CD8-positive, alpha-beta memory T cell (primary cell): Measurements from ENCODE around the gene KMT2D. TPM values are rescaled to one million over a fixed set of nuclear protein-coding genes. Genes with fewer than 3 reads are reported as not detected.
A peak's percentile ranks its signal among the peaks of the same experiment; 100 is the strongest.

ENCODE experiments used
- CTCF ChIA-PET: fragments of 350-600 bp; sonication (Branson Sonifier 250); formaldehyde crosslinking; loops from one replicate; lab custom pipeline; 2021; ENCODE audit warnings: antibody characterized with exemption; lab: Charles Lee
- POLR2A ChIA-PET: fragments of 350-600 bp; sonication (Branson Sonifier 250); formaldehyde crosslinking; loops from one replicate; lab custom pipeline; 2021; ENCODE audit warnings: antibody characterized with exemption; lab: Charles Lee
- DNase-seq, 5 donors: peaks; one replicate each; pipeline versions ENCODE4 v3.0.0 to v3.0.0-alpha.2; 2020 to 2022; ENCODE audit warnings: mixed read lengths in 1 of 5
- H3K27ac ChIP-seq: one replicate; pipeline ENCODE4 v1.7.0; 2013; ENCODE audit warnings: low read depth, mild to moderate bottlenecking, low read length, moderate library complexity
- H3K27me3 ChIP-seq: 2 replicates; pipeline ENCODE4 v1.7.0; 2013; ENCODE audit warnings: low read length, mild to moderate bottlenecking; ENCODE audit not compliant: insufficient read depth, poor library complexity, severe bottlenecking
- H3K36me3 ChIP-seq: 2 replicates; pipeline ENCODE4 v1.7.0; 2013; ENCODE audit warnings: mild to moderate bottlenecking, low read length, moderate library complexity; ENCODE audit not compliant: insufficient read depth
- H3K4me1 ChIP-seq: 2 replicates; pipeline ENCODE4 v1.7.0; 2013; ENCODE audit warnings: mild to moderate bottlenecking, low read length, moderate library complexity; ENCODE audit not compliant: insufficient read depth
- H3K4me3 ChIP-seq: 2 replicates; pipeline ENCODE4 v1.7.0; 2013; ENCODE audit warnings: mild to moderate bottlenecking, low read length
- H3K9me3 ChIP-seq: 2 replicates; pipeline ENCODE4 v1.7.0; 2013; ENCODE audit warnings: mild to moderate bottlenecking, low read length
- H3K27ac Mint-ChIP-seq, 8 donors: one replicate each; pipeline ENCODE4 v1.8.0; 2020 to 2021; ENCODE audit warnings: mixed read lengths in 8 of 8, mild to moderate bottlenecking in 6 of 8, inconsistent platforms in 3 of 8, moderate library complexity in 3 of 8
- H3K27me3 Mint-ChIP-seq, 2 donors: one replicate each; pipeline ENCODE4 v1.8.0; 2020 to 2021; ENCODE audit warnings: mixed read lengths in 2 of 2, mild to moderate bottlenecking in 1 of 2, moderate library complexity in 1 of 2
- H3K36me3 Mint-ChIP-seq, 3 donors: one replicate each; pipeline ENCODE4 v1.8.0; 2020 to 2021; ENCODE audit warnings: mixed read lengths in 3 of 3, inconsistent platforms in 1 of 3, mild to moderate bottlenecking in 1 of 3
- H3K4me1 Mint-ChIP-seq, 3 donors: one replicate each; pipeline ENCODE4 v1.8.0; 2020 to 2021; ENCODE audit warnings: mixed read lengths in 3 of 3, inconsistent platforms in 1 of 3, mild to moderate bottlenecking in 1 of 3
- H3K4me3 Mint-ChIP-seq, 7 donors: one replicate each; pipeline ENCODE4 v1.8.0; 2020 to 2021; ENCODE audit warnings: mixed read lengths in 7 of 7, mild to moderate bottlenecking in 6 of 7, moderate library complexity in 4 of 7, inconsistent platforms in 2 of 7
- H3K9me3 Mint-ChIP-seq, 5 donors: one replicate each; pipeline ENCODE4 v1.8.0; 2020 to 2022; ENCODE audit warnings: mixed read lengths in 5 of 5, mild to moderate bottlenecking in 3 of 5, moderate library complexity in 2 of 5, inconsistent platforms in 1 of 5
- polyA plus RNA-seq: library from polyadenylated mRNA; unstranded; fragments of 300-500 nt; fragmentation: Illumina TruSeq; gene quantifications from one replicate; pipeline ENCODE4 v1.2.3, GENCODE V29; 2021
- total RNA-seq, 2 experiments: library from RNA; stranded (reverse); gene quantifications; one replicate each; pipeline ENCODE4 v1.2.3, GENCODE V29; 2021

KMT2D gene
- total and polyA plus RNA-seq, 3 experiments from 2014 or later, result 22.8 to 79.7 (median 79.4) TPM

GRCh38 chr12:49092086-49092815 lies 31.7 kb upstream of the KMT2D start:
- Mint-ChIP-seq H3K4me1 (peaks cover 46 to 65% (median 58%) of the 10 kb centered on the region in 3 donors), H3K27ac (peak overlapping the region in 2 of 8 donors; percentile 33 to 55), H3K9me3 (no peaks in the 10 kb centered on the region), H3K36me3 (peaks cover 0 to 12% (median 6%) of the 10 kb centered on the region in 3 donors), H3K27me3 (peaks cover 59 to 63% of the 10 kb centered on the region in 2 donors), H3K4me3 (peak overlapping the region in 6 of 7 donors; percentile 26 to 85 (median 33))
- ChIA-PET CTCF (interaction anchor here (0.8 to 6.1 kb wide), 15 partner anchors 12 to 143 kb away, joined by 3 to 62 read pairs (median 5); partner anchors contain the start of genes RHEBL1, TUBA1A and TUBA1B), POLR2A (interaction anchor here (0.9 kb wide), 1 partner anchor 23 kb away, joined by 3 read pairs; the partner anchor contains the start of gene RHEBL1)
- H3K9me3 ChIP-seq, result no peaks in the 10 kb centered on the region
- DNase-seq, result peak in 4 of 5 donors; percentile 31 to 67 (median 41)
- H3K4me3 ChIP-seq, result no peak overlapping the region
- H3K4me1 ChIP-seq, result peaks cover 59% of the 10 kb centered on the region
- H3K27ac ChIP-seq, result peak overlapping the region; percentile 70
- H3K27me3 ChIP-seq, result peaks cover 63% of the 10 kb centered on the region
- H3K36me3 ChIP-seq, result peaks cover 3% of the 10 kb centered on the region

- no peak for DNase-seq
- Mint-ChIP-seq H3K9me3 (no peaks in the 10 kb centered on the region), H3K4me3 (peak overlapping the region in 6 of 7 donors; percentile 26 to 85 (median 33)), H3K27ac (peak overlapping the region in 1 of 8 donors; percentile 55), H3K27me3 (peaks cover 60 to 63% of the 10 kb centered on the region in 2 donors), H3K36me3 (peaks cover 0 to 9% (median 6%) of the 10 kb centered on the region in 3 donors), H3K4me1 (peaks cover 46 to 66% (median 63%) of the 10 kb centered on the region in 3 donors)
- CTCF ChIA-PET, result interaction anchor here (0.9 to 6.1 kb wide), 13 partner anchors 12 to 144 kb away, joined by 3 to 62 read pairs (median 5); partner anchors contain the start of genes RHEBL1, TUBA1A and TUBA1B
- H3K9me3 ChIP-seq, result no peaks in the 10 kb centered on the region
- H3K4me3 ChIP-seq, result no peak overlapping the region
- H3K4me1 ChIP-seq, result peaks cover 59% of the 10 kb centered on the region
- peaks cover 63% of the 10 kb centered on the region for H3K27me3 ChIP-seq
- no peaks in the 10 kb centered on the region for H3K36me3 ChIP-seq
- POLR2A ChIA-PET, result interaction anchor here (0.9 kb wide), 1 partner anchor 22 kb away, joined by 3 read pairs; the partner anchor contains the start of gene RHEBL1
- H3K27ac ChIP-seq, result peak overlapping the region; percentile 52
Measured at GRCh38 chr12:49091836-49092085, 31.2 kb upstream of the KMT2D start.

- H3K27ac ChIP-seq, result peak overlapping the region; percentile 52
- H3K4me1 ChIP-seq, result peaks cover 59% of the 10 kb centered on the region
- POLR2A ChIA-PET, result no interaction called here
- Mint-ChIP-seq H3K36me3 (peaks cover 0 to 4% (median 3%) of the 10 kb centered on the region in 3 donors), H3K4me3 (peak overlapping the region in 5 of 7 donors; percentile 26 to 85 (median 34)), H3K4me1 (peaks cover 46 to 68% (median 66%) of the 10 kb centered on the region in 3 donors), H3K27ac (peak overlapping the region in 1 of 8 donors; percentile 22), H3K9me3 (no peaks in the 10 kb centered on the region), H3K27me3 (peaks cover 59 to 63% of the 10 kb centered on the region in 2 donors)
- no peak for DNase-seq
- CTCF ChIA-PET, result interaction anchor here (0.6 to 6.1 kb wide), 14 partner anchors 11 to 221 kb away, joined by 3 to 62 read pairs (median 5); partner anchors contain the start of genes RHEBL1, TUBA1A and TUBA1B
- H3K27me3 ChIP-seq, result peaks cover 63% of the 10 kb centered on the region
- H3K9me3 ChIP-seq, result no peaks in the 10 kb centered on the region
- H3K36me3 ChIP-seq, result no peaks in the 10 kb centered on the region
- no peak overlapping the region for H3K4me3 ChIP-seq
Measured at GRCh38 chr12:49091056-49091835, 30.7 kb upstream of the KMT2D start.

GRCh38 chr12:49089821-49090773 lies 29.5 kb upstream of the KMT2D start:
- no peaks in the 10 kb centered on the region for H3K36me3 ChIP-seq
- Mint-ChIP-seq H3K4me3 (peak overlapping the region; percentile 63 to 89 (median 76)), H3K4me1 (peaks cover 40 to 65% (median 63%) of the 10 kb centered on the region in 3 donors), H3K9me3 (no peaks in the 10 kb centered on the region), H3K27ac (peak overlapping the region in 2 of 8 donors; percentile 43 to 84), H3K36me3 (no peaks in the 10 kb centered on the region), H3K27me3 (peaks cover 53 to 59% of the 10 kb centered on the region in 2 donors)
- H3K4me1 ChIP-seq, result peaks cover 59% of the 10 kb centered on the region
- POLR2A ChIA-PET, result interaction anchor here (1.4 to 2.2 kb wide), 2 partner anchors 21 to 41 kb away, joined by 3 to 18 read pairs; partner anchors contain the start of gene TUBA1B
- H3K9me3 ChIP-seq, result no peaks in the 10 kb centered on the region
- H3K27me3 ChIP-seq, result peaks cover 63% of the 10 kb centered on the region
- DNase-seq, result peak in 1 of 5 donors; percentile 18
- H3K4me3 ChIP-seq, result peak overlapping the region; percentile 43
- CTCF ChIA-PET, result interaction anchor here (0.8 to 7.7 kb wide), 12 partner anchors 11 to 149 kb away, joined by 4 to 111 read pairs (median 22); partner anchors contain the start of genes LMBR1L, RHEBL1 and TUBA1B
- H3K27ac ChIP-seq, result no peak overlapping the region

GRCh38 chr12:49088932-49089330 lies 28.3 kb upstream of the KMT2D start:
- CTCF ChIA-PET, result interaction anchor here (0.8 to 7.7 kb wide), 37 partner anchors 8 to 274 kb away, joined by 3 to 111 read pairs (median 7); partner anchors contain the start of genes DDN, KMT2D, LMBR1L and PRKAG1
- DNase-seq, result no peak
- Histone ChIP-seq H3K4me3 (no peak overlapping the region), H3K27me3 (peaks cover 51% of the 10 kb centered on the region), H3K4me1 (peaks cover 51% of the 10 kb centered on the region), H3K9me3 (no peaks in the 10 kb centered on the region), H3K36me3 (no peaks in the 10 kb centered on the region), H3K27ac (no peak overlapping the region)
- peak overlapping the region in 1 of 7 donors; percentile 39 for H3K4me3 Mint-ChIP-seq
- POLR2A ChIA-PET, result interaction anchor here (0.6 to 2.2 kb wide), 5 partner anchors 19 to 99 kb away, joined by 3 to 18 read pairs (median 4); partner anchors contain the start of genes RHEBL1 and TUBA1B
- no peak overlapping the region for H3K27ac Mint-ChIP-seq
- peaks cover 49 to 53% of the 10 kb centered on the region in 2 donors for H3K27me3 Mint-ChIP-seq
- H3K9me3 Mint-ChIP-seq, result no peaks in the 10 kb centered on the region
- no peaks in the 10 kb centered on the region for H3K36me3 Mint-ChIP-seq
- H3K4me1 Mint-ChIP-seq, result peaks cover 35 to 57% (median 54%) of the 10 kb centered on the region in 3 donors

GRCh38 chr12:49088150-49088931 lies 27.7 kb upstream of the KMT2D start:
- H3K27me3 ChIP-seq, result peaks cover 45% of the 10 kb centered on the region
- peak overlapping the region in 2 of 8 donors; percentile 19 to 43 for H3K27ac Mint-ChIP-seq

More at GRCh38 chr12:49088150-49088931, 27.7 kb upstream of the KMT2D start:
- H3K4me1 Mint-ChIP-seq, result peaks cover 29 to 51% (median 49%) of the 10 kb centered on the region in 3 donors
- peak; percentile 55 to 79 (median 66) for DNase-seq
- Histone ChIP-seq H3K4me1 (peaks cover 46% of the 10 kb centered on the region), H3K36me3 (no peaks in the 10 kb centered on the region), H3K9me3 (no peaks in the 10 kb centered on the region), H3K4me3 (no peak overlapping the region), H3K27ac (no peak overlapping the region)
- H3K27me3 Mint-ChIP-seq, result peaks cover 43 to 47% of the 10 kb centered on the region in 2 donors
- POLR2A ChIA-PET, result interaction anchor here (0.5 to 2.2 kb wide), 8 partner anchors 14 to 147 kb away, joined by 3 to 18 read pairs (median 5); partner anchors contain the start of genes RHEBL1 and TUBA1B
- no peaks in the 10 kb centered on the region for H3K9me3 Mint-ChIP-seq
- CTCF ChIA-PET, result interaction anchor here (0.7 to 7.7 kb wide), 41 partner anchors 8 to 274 kb away, joined by 3 to 111 read pairs (median 5); partner anchors contain the start of genes DDN, KMT2D, LMBR1L and PRKAG1
- H3K4me3 Mint-ChIP-seq, result peak overlapping the region in 5 of 7 donors; percentile 31 to 47 (median 44)
- H3K36me3 Mint-ChIP-seq, result no peaks in the 10 kb centered on the region
